ENCODE measurements around the gene OR6M1.

- no peak for TF ChIP-seq CTCF (IDR thresholded peaks at IDR 0.05)
- TF ChIP-seq POLR2A (IDR thresholded peaks at IDR 0.05), result no peak
Measured at GRCh38 chr11:123839131-123839530, 33.0 kb upstream of the OR6M1 start.

All from right lobe of liver (tissue), 4 donors.